GM12878 (cell line): ENCODE measurements around the gene ISCU. TPM values are rescaled to one million over a fixed set of nuclear protein-coding genes. Genes with fewer than 3 reads are reported as not detected.

ENCODE experiments used
- ATAC-seq: fragments of 200-7000 bp; cut with Tn5 transposase; 3 replicates; pipeline ENCODE4 v1.9.1; 2020; ENCODE audit warnings: mild to moderate bottlenecking, moderate library complexity
- BruUV-seq: library from RNA; stranded (reverse); fragments of 400-500 nt; replicated peaks from 2 replicates; lab custom pipeline; 2021; lab: Mats Ljungman, UMichigan
- CTCF ChIA-PET: fragments of 300-600 bp; sonication (Branson Sonifier 250); formaldehyde crosslinking; extraction: SDS; loops from one replicate; lab custom pipeline; 2021; ENCODE audit warnings: inconsistent platforms; lab: Yijun Ruan, JAX
- POLR2A ChIA-PET: fragments of 350-600 bp; formaldehyde crosslinking; extraction: SDS; loops from one replicate; lab custom pipeline; 2021; ENCODE audit warnings: inconsistent platforms; lab: Charles Lee
- RAD21 ChIA-PET: fragments of 300-600 bp; sonication (Branson Sonifier 250); formaldehyde crosslinking; loops from one replicate; lab custom pipeline; 2023; ENCODE audit warnings: antibody characterized with exemption; ENCODE audit not compliant: unreplicated experiment; lab: Charles Lee
- SMC1A ChIA-PET: fragments of 300-600 bp; sonication (Branson Sonifier 250); formaldehyde crosslinking; loops from one replicate; lab custom pipeline; 2023; ENCODE audit not compliant: unreplicated experiment, uncharacterized antibody; lab: Charles Lee
- DNase-seq: peaks from one replicate; pipeline ENCODE4 v3.0.0-alpha.2; 2011; ENCODE audit warnings: low read depth, low spot score
- FAIRE-seq: peaks from 3 replicates; lab custom pipeline; 2011; peaks lifted over from hg19 to GRCh38; lab: Jason Lieb, UNC
- H2AFZ ChIP-seq: 2 replicates; pipeline ENCODE4 v1.6.0; 2011; ENCODE audit warnings: low read depth, low read length, control low read depth; ENCODE audit not compliant: control insufficient read depth
- H3K27ac ChIP-seq: 2 replicates; pipeline ENCODE4 v1.5.1; 2011; ENCODE audit warnings: control low read depth; ENCODE audit not compliant: control insufficient read depth, insufficient read depth
- H3K27me3 ChIP-seq, 2 experiments: replicated peaks in 1 of 2; 2 replicates each; pipeline versions ENCODE4 v1.6.0 to v1.6.1; 2011; ENCODE audit warnings: low read length in 1 of 2; ENCODE audit not compliant: control insufficient read depth in 2 of 2, insufficient read depth in 2 of 2
- H3K36me3 ChIP-seq, 2 experiments: 2 replicates each; pipeline ENCODE4 v1.5.1; 2011; ENCODE audit warnings: low read length in 1 of 2; ENCODE audit not compliant: control insufficient read depth in 2 of 2, insufficient read depth in 2 of 2
- H3K4me1 ChIP-seq: 2 replicates; pipeline ENCODE4 v1.6.1; 2011; ENCODE audit warnings: mild to moderate bottlenecking, low read length, moderate library complexity, mixed read lengths; ENCODE audit not compliant: control insufficient read depth, insufficient read depth
- H3K4me2 ChIP-seq: 2 replicates; pipeline ENCODE4 v1.6.0; 2011; ENCODE audit warnings: control low read depth; ENCODE audit not compliant: control insufficient read depth, insufficient read depth
- H3K4me3 ChIP-seq: fragments of 200-600 bp; sonication (generic); 2 replicates; pipeline ENCODE4 v1.5.1; 2016
- H3K79me2 ChIP-seq: 2 replicates; pipeline ENCODE4 v1.6.0; 2011; ENCODE audit warnings: low read length; ENCODE audit not compliant: control insufficient read depth, insufficient read depth
- H3K9ac ChIP-seq: 2 replicates; pipeline ENCODE4 v1.8.0; 2011; ENCODE audit warnings: low read length, control low read depth, mixed read lengths; ENCODE audit not compliant: control insufficient read depth, insufficient read depth
- H3K9me3 ChIP-seq: replicated peaks from 3 replicates; pipeline ENCODE4 v1.5.1; 2011; ENCODE audit warnings: mild to moderate bottlenecking, low read length; ENCODE audit not compliant: control insufficient read depth, insufficient read depth
- H4K20me1 ChIP-seq: 2 replicates; pipeline ENCODE4 v1.6.0; 2011; ENCODE audit not compliant: control insufficient read depth, insufficient read depth
- HDAC6 ChIP-seq: fragments of 200-600 bp; sonication (generic); IDR thresholded peaks from one replicate; pipeline ENCODE4 v1.8.0; 2017; ENCODE audit warnings: antibody characterized with exemption; ENCODE audit not compliant: unreplicated experiment
- IKZF1 ChIP-seq: fragments of 450-650 bp; conservative IDR thresholded peaks from 2 replicates; pipeline ENCODE4 v1.6.1; 2017; ENCODE audit warnings: antibody characterized with exemption, mild to moderate bottlenecking
- IRF3 ChIP-seq: fragments of 450-650 bp; IDR thresholded peaks from 2 replicates; pipeline ENCODE4 v1.6.1; 2014; ENCODE audit warnings: mild to moderate bottlenecking
- NR2C1 ChIP-seq: fragments of 450-650 bp; IDR thresholded peaks from 2 replicates; pipeline ENCODE4 v1.6.1; 2017; ENCODE audit warnings: antibody characterized with exemption, mild to moderate bottlenecking, moderate library complexity
- PML ChIP-seq: IDR thresholded peaks from 2 replicates; pipeline ENCODE4 v1.6.1; 2012; ENCODE audit warnings: low read length, inconsistent platforms
- POLR2AphosphoS5 ChIP-seq: IDR thresholded peaks from 2 replicates; pipeline ENCODE4 v1.6.1; 2011; ENCODE audit warnings: mild to moderate bottlenecking, low read length, inconsistent platforms
- RAD21 ChIP-seq: IDR thresholded peaks from 2 replicates; pipeline ENCODE4 v1.6.1; 2011; ENCODE audit warnings: mild to moderate bottlenecking, low read depth, low read length, moderate library complexity; ENCODE audit not compliant: insufficient read depth
- RCOR1 ChIP-seq: conservative IDR thresholded peaks from 2 replicates; pipeline ENCODE4 v1.6.1; 2012; ENCODE audit warnings: low read depth, low read length, improper control_type of control experiment
- REST ChIP-seq: IDR thresholded peaks from 2 replicates; pipeline ENCODE4 v1.6.1; 2012; ENCODE audit warnings: mild to moderate bottlenecking, low read depth, low read length
- RUNX3 ChIP-seq: IDR thresholded peaks from 2 replicates; pipeline ENCODE4 v1.6.1; 2012; ENCODE audit warnings: low read length, inconsistent platforms
- TAF1 ChIP-seq: IDR thresholded peaks from 2 replicates; pipeline ENCODE4 v1.6.1; 2011; ENCODE audit warnings: mild to moderate bottlenecking, low read depth, low read length, borderline replicate concordance
- TCF12 ChIP-seq: IDR thresholded peaks from 2 replicates; pipeline ENCODE4 v1.6.1; 2011; ENCODE audit warnings: low read depth, mild to moderate bottlenecking, low read length
- ZSCAN29 ChIP-seq: fragments of 450-650 bp; IDR thresholded peaks from 2 replicates; pipeline ENCODE4 v1.6.1; 2017; ENCODE audit warnings: mild to moderate bottlenecking, moderate library complexity
- WGBS: methylation state at CpG from one replicate; pipeline ENCODE4 v1.1.6; 2016; ENCODE audit warnings: low lambda C conversion rate; ENCODE audit not compliant: insufficient replicate concordance, insufficient coverage; ENCODE audit errors: missing lambda C conversion rate; 5-methylcytosine and 5-hydroxymethylcytosine counted together
- in situ Hi-C: fragments of 300-500 bp; cut with MboI; formaldehyde crosslinking; loops from 9 replicates; pipeline ENCODE4 v1.14.3; 2018; ENCODE audit warnings: mixed read lengths
- intact Hi-C: fragments of 100-400 bp; cut with micrococcal nuclease; formaldehyde crosslinking; loops from one replicate; pipeline ENCODE4 v1.14.2; 2022; ENCODE audit not compliant: unreplicated experiment
- polyA plus RNA-seq, 11 experiments: library from polyadenylated mRNA; depleted of rRNA in 4 of 11; unstranded in 6 of 11; stranded (reverse) in 5 of 11; fragments of >200 nt; fragmentation: Nextera tagmentation in 4 of 11; fragmentation: Illumina TruSeq in 1 of 11; extraction: Ambion mirVana in 4 of 11; extraction: Trizol in 1 of 11; gene quantifications; 1 replicate in 1 of 11; 2 replicates in 10 of 11; pipeline versions ENCODE4 v1.2.1 to v1.2.3, GENCODE V29; 2011 to 2016; ENCODE audit warnings: inconsistent platforms in 2 of 11, missing spikeins in 2 of 11, low read depth in 1 of 11
- total RNA-seq, 4 experiments: library from RNA; depleted of rRNA in 3 of 4; stranded (reverse); fragments of >200 nt in 3 of 4; fragmentation: Illumina TruSeq in 1 of 4; extraction: Trizol in 1 of 4; gene quantifications; 2 replicates each; pipeline versions ENCODE4 v1.2.1 to v1.2.3, GENCODE V29; 2013 to 2021

The ISCU gene
- total and polyA plus RNA-seq, 10 of the 15 experiments (the other 5 are each of a cell fraction or from before 2014, with no cell fraction given) = 32.8 to 260 (median 127) TPM

- Histone ChIP-seq H3K79me2 (peaks cover 43% of the 10 kb centered on the region), H3K4me2 (no peak overlapping the region), H3K9ac (no peak overlapping the region), H3K9me3 (no peaks in the 10 kb centered on the region), H3K36me3 (peaks cover 8 to 63% of the 10 kb centered on the region in 2 experiments), H3K4me3 (no peak overlapping the region), H4K20me1 (no peaks in the 10 kb centered on the region), H3K27ac (no peak overlapping the region), H3K27me3 (no peaks in the 10 kb centered on the region), H2AFZ (no peak overlapping the region), H3K4me1 (peaks cover 19% of the 10 kb centered on the region)
- DNase-seq = no peak
- no peak for ATAC-seq
- intact Hi-C loops = no loop called here
- 77% methylated on average over 6 of the region's 6 CpGs for WGBS
- ChIA-PET RAD21 (no interaction called here), SMC1A (interaction anchor here (1.0 to 1.3 kb wide), 4 partner anchors 11 to 78 kb away, joined by 3 to 5 read pairs (median 3); partner anchors contain the start of gene SART3), CTCF (interaction anchor here (1.5 kb wide), 1 partner anchor 17 kb away, joined by 3 read pairs; no protein-coding TSS in a partner anchor), POLR2A (no interaction called here)
- FAIRE-seq = no peak
- TF ChIP-seq IKZF1 (no peak), REST (no peak), TAF1 (no peak), RAD21 (no peak), HDAC6 (no peak), RUNX3 (no peak), TCF12 (no peak), NR2C1 (no peak), ZSCAN29 (no peak), RCOR1 (no peak), POLR2AphosphoS5 (no peak), IRF3 (no peak), PML (no peak)
- in situ Hi-C loops = no loop called here
- TSS peak; percentile 2 for BruUV-seq
Measured at GRCh38 chr12:108538146-108538545, 24.2 kb upstream of the ISCU start.
